NCI-H1092 (cell line): Measurements from ENCODE around the gene ATG7.

Experiments used
- DNase-seq: peaks from one replicate; lab custom pipeline; 2025; lab: John Stamatoyannopoulos, UW

ATG7 gene, protein sequence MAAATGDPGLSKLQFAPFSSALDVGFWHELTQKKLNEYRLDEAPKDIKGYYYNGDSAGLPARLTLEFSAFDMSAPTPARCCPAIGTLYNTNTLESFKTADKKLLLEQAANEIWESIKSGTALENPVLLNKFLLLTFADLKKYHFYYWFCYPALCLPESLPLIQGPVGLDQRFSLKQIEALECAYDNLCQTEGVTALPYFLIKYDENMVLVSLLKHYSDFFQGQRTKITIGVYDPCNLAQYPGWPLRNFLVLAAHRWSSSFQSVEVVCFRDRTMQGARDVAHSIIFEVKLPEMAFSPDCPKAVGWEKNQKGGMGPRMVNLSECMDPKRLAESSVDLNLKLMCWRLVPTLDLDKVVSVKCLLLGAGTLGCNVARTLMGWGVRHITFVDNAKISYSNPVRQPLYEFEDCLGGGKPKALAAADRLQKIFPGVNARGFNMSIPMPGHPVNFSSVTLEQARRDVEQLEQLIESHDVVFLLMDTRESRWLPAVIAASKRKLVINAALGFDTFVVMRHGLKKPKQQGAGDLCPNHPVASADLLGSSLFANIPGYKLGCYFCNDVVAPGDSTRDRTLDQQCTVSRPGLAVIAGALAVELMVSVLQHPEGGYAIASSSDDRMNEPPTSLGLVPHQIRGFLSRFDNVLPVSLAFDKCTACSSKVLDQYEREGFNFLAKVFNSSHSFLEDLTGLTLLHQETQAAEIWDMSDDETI

DNA sequence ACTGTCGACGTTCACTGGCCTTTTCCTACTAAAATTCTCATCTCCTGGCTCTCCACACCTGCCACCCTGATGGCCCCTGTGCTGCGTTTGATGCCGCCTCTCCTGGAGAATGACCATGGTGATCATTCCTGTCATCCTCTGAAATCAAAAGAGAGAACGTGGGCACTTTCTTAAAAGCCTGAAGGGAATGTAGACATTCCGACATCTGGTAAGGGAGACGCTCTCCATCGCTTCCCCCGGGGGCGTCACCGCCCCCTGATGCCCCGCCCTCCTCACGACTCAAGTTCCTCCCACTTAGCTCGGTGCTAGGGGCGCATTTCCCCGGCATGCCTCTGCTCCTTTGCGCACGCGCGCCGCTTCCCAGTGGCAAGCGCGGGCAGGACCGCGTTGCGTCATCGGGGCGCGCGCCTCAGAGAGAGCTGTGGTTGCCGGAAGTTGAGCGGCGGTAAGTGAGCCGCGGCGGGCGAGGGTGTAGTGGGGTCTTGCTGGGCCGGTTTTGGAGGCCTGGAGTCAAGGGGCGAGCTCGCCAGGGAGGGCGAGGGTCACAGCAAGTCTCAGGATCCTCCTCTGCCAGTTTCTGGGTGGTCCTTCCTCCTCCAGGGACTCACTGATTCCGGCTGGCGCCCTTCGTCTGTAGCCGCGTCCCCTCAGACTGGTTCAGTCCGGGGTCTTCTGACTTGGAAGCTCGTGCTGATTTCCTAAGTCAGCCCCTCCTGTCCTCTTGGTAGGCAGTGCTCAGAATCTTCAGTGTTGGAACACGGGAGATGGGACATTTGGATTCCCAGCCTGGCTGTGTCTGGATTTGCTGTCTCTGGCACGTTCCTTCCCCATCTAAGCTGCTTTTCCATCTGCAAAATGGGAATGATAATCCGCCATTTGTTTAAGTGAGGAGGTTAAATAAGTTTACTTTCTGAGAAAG is at the start of gene ATG7:
Gene ATG7, plus strand, starts transcription at position 412 of the 919 bp plus-strand sequence. CDS start 26,299 bp downstream, outside the sequence.
- peak; percentile 84 for DNase-seq

DNA sequence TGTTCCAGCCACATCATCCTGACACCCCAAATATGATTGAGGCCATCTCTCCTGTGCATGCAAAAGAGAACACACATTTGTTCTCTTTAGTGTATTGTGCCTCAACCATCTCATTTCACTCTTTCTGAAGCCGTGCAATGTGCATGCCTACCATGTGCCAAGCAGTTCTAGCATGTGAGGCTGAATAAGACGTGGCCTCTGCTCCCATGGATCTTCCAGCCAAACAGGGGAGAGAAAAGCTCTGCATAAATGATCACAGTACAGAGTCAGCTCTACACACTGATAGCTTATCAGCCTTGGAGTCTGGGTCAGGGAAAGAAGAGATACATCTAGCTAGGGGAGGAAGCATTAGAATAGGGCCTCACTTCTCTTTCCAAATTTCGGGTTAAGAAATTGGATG is 48.2 kb upstream of the ATG7 start:
- DNase-seq, result no peak

DNA sequence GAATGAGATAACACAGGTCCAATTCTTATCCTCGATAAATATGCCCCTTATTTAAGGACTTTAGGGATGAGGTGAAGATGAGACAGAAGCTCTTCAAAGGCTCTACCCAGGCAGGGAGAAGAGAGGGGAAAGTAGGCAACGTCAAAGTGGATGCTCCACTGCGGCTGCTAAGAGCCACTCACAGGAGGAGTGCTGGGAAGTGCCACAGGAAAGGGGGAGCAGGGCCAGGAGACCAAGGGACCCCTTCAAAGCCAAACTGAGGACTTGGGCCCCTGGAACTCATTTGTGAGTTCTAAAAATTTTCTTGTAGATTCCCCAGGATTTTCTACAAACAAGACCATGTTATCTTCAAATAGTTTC is 47.3 kb upstream of the ATG7 start:
- DNase-seq, result no peak

DNA sequence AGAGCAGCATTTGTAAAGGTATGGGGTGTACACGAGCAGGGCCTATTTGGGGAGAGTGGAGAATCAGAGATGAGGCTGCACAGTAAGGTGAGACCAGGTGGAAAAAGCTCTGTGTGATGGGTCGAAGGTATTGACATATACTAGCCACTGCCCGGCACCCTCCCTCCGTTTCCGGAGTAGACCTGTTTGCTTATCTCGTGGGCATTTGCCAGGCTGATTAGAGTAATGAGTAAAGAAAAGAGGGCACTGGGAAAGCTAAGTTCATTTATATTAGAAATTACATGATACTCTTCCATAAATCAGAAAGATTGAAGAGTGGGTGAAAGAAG is 46.2 kb upstream of the ATG7 start:
- no peak for DNase-seq

DNA sequence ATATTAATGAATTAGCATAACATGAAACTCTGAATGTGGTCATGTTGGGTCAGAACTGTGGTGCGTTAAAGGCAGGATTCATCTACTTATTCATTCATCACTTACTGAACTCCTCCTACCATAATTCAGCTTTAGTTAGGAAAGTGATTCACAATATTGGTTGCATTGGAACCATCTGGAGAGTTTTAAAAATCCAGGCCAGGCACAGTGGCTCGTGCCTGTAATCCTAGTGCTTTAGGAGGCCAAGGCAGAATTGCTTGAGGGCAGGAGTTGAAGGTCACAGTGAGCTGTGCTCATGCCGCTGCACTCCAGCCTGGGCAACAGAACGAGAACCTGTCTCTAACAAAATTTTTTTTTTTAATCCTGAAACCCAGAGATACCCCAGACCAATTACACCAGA is 44.2 kb upstream of the ATG7 start:
- no peak for DNase-seq

DNA sequence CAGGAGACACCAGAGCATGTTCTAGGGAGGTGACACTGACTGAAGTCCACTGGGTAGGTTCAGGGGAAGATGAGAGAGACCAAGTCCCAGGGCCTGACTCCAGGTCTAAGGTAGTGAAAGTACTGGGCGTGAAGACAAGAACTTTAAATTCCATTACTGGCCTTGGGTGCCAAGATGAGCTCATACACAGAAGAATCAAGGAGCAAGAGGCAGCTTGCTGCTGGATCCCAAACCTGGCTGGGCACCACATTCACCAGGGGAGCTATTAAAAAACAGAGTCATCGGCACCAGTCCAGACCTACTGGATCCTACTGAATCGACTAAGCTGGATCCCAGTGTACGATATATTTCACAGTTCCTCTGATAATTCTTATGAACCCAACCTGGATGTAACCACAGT is 42.1 kb upstream of the ATG7 start:
- DNase-seq, result no peak

DNA sequence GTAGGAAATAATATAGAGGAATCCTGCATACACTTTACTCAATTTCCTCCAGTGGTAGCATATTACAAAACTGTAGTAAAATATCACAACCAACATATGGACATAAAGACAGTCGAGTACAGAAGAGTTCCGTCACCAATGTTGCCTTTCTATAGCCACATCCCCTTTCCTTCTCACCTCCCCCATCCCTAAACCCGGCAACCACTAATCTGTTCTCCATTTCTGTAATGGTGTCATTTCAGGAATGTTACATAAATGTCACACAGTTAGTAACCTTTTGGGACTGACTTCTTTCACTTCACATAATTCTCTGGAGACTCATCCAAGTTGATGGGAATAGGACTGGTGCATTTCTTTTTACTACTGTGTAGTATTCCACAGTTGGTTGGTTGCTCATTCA is 41.4 kb upstream of the ATG7 start:
- no peak for DNase-seq

DNA sequence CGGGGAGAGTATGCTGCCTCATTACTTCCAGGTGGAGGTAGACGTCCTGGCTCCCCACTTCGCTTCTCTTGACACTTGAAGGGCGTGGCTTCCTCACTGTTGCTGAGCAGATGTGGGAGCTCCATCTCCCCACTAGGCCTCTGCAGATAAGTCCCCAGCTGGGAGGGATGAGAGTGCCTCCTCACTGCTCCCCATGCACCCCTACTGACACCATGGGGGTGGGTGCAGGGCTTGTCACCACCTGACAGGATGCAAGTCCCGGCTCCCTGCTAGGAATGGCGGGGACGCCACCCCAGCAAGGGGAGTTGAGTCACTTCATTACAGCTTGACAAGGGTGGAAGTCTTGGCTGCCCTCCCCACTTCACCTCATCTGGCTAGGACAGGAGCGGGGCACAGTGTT is 36.8 kb upstream of the ATG7 start:
- no peak for DNase-seq

DNA sequence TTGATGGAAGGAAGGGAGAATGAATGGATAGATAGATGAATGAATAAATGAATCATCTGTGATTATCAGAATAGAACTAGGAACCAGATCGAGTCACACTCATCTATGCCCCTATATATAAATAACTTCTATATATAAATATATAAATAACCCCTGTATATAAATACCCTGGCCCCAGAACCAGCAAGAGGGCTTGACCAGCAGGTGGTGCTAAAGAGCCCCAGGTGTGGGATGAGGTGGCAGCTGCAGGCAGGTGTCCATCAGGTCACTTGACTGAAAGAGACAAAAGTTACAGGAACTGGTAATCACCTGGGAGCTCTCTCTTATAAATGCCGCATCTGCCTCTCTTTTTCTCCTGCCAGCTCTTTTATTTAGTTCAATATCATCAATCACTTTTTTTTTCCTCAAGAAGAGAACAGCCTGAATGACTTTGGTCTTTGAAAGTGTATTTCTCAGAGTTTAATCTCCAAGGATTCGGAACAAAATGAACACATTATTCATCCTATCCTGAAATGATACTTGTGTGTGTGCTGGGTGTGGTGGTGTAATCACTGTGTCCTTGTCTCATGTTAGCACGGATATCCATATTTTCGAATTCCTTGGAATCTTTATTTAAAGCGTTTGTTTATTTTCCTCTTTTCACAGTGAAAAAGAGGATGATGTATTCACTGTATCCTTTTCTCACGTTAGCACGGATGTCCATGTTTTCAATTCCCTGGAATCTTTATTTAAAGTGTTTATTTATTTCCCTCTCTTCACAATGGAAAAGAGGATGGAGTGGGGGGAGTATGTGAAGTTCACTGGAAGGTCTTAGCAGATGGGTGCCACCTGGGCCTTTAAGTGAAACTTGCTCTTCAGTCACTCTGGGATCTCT is 35.4 kb upstream of the ATG7 start:
- peak; percentile 36 for DNase-seq

DNA sequence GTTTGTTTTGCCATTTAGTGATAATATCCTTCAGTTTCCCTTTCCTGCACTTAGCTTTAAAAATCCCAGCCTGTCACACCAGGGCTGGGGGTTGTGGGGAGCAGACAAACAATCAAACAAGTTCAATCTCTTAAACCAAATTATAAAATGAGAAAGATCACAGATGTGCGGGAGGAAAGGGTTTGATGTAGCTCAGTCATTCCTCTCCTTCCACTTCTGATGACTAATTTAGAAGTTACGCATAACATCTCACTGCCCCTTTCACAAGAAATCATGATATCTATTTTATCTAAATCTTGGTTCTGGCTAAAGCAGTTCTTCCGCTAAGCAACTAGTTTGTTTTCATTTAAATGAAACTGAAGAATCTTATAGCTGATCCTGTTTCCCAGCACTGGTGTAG is 34.1 kb upstream of the ATG7 start:
- no peak for DNase-seq

DNA sequence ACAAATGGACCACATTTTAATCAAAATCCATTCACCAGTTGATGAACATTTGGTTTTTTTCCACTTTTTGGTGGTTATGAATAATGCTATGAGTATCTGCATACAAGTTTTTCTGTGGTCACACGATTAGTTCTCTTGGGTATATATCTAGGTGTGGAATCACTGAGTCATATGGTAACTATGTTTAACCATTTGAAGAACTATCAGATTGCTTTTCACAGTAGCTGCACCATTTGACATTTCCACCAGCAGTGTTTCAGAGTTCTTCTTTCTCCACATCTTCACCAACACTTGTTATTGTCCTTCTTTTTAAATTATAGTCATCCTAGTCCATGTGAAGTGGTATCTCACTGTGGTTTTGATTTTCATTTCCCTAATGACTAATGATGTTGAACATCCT is 33.3 kb upstream of the ATG7 start:
- DNase-seq, result no peak

DNA sequence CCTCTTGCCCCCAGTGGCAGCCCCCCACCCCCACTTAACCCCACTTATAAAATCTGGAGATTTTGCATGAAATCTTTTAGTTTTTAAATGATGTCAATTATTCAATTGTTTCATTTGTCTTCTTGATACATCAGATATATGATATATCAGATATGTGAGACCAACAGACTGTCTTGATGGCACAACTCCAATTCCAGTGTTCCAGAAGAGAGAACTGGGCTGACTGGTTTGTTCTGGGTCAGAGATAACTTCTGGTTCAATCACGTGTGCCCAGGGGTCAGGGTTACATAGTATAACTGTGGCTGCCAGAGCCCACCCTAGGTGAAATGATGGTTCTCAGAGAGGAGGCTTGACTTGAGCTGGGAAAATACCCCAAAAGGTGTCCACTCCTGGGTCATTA is 32.4 kb upstream of the ATG7 start:
- no peak for DNase-seq

DNA sequence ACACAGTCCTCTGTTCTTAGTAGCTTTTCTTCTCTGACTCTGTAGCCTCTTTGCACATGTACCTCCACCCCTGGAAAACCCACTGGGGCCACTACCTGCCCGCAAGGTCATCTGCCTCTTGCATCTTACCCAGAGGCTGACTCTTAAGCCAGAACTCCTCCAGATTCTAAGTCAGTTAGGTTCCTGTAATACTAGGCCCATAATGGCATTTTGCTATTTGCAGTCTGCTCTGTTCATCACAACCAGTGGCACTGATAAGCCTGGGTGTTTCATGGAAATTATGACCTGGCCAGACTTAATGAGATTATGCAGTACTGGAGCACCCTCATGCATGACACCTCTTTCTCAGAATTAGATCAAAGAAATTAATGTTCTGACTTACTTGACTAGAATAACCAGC is 31.7 kb upstream of the ATG7 start:
- no peak for DNase-seq

DNA sequence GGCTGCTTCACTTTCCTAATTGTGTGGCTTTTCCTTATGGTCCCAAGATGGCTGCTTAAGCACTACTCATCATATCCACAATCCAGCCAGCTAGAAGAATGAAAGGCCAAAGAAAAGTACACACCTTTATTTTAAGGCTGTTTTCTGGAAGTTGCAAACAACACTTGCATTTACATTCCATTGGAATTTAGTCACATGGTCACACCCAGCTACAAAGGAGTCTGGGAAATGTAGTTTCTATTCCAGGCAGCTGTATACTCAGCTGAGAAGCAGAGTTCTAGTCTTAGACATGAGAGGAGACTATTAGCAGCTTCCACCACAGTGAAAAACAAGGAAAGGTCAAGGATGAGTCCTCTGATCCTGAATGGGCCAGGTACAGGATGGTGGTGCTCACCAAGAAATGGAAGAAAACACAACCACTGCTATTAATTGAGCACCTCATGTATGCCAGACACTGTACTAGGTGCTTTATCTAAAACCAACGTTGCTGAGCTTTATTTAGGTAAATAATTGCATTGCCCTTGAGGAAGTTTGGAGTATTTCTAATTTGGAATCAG is 28.0 kb upstream of the ATG7 start:
- no peak for DNase-seq

DNA sequence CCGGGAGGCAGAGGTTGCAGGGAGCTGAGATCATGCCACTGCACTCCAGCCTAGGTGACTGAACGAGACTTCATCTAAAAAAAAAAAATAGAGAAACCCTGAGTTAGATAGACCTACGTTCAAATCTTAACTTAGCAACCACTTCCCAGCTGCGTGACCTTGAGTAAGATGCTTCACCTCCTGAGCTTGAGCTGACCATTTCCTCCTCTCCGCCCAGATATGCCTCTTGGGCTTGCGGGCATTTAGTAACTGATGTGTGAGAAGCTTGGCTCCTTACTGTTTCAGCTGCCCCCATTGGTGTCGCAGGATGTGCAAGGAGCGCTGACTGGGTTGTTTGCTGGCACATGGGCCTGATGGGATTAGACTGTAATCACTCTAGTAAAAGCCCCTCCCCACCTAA is 26.9 kb upstream of the ATG7 start:
- no peak for DNase-seq

DNA sequence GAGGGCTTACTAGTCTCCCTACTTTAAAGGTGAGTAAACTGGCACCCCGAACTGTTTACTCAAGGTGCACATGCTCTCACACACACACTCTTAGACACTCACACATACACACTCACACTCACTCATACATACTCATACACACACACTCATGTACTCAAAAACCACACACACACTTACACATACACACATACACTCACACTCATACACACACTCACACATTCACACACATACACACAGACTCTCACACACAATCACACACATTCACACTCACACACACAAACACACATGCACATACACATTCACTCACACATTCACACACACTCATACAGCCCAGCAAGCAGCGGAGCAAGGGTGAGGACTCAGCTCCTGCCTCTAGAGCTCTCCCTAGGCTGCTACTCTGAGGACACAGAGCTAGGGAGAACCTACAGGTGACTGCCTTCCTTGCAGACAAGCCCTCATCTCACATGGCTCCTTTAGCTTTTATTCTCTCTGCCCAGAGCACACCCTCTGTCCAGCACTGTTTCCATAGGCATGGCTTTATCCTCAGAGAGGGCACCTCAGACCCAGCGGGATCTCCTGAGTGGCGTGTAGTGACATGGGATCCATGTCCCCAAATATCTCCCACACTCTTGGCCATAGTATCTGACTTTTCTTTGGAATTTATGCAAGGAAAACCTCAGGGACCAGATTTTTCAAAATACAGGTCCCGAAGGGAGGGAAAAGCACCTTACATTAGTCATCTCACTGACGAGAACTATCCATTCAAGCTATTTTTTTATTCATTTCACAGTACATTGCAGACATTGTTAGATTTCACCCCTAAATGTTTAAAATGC is 26.2 kb upstream of the ATG7 start:
- no peak for DNase-seq

DNA sequence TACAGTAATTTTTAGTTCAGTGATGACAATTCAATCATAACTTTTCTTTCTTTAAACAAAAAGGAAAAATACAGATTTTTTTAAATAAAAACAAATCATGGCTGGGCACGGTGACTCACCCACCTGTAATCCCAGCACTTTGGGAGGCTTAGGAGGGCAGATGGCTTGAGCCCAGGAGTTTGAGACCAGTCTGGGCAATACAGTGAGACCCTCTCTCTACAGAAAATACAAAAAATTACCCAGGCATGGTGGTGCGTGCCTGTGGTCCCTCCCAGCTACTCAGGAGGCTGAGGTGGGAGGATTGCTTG is 25.6 kb upstream of the ATG7 start:
- DNase-seq, result no peak

DNA sequence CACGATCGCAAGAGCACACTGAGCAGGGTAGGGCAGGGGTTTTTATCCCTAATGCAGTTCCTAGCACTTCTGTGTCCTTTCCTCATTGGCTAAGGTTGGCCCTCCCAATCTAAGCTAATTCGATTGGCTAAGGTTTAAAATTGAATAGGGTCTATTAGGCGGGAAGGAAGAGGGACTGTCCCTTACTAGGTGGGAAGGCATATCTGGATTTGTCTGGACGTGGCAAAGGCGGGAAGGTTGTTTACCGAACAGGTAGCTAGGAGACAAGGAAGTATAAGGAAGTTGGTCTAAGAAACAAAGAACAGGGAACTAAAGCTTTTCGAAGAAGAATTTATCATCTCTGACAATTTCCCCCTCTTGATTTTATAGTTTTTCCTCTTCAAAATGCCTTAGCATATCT is 24.8 kb upstream of the ATG7 start:
- no peak for DNase-seq

DNA sequence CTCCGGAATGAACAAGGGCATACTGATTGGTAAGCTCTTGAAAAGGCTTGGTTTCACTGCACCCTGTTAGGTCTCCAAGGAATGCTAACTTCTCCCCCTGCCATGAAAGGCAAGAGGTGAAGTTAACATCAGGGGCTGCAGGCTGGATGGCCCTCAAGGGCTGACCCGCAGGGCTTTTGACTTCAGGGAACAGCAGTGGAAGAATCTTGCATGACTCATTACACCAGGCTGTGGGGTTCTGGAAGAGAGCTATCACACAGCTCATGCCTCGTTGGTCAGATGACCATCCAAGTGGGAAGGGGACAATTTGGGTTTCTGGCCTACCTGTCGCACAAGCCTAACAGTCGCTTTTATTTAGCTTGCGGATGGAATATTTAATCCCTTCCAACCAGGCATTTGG is 23.6 kb upstream of the ATG7 start:
- DNase-seq, result no peak

DNA sequence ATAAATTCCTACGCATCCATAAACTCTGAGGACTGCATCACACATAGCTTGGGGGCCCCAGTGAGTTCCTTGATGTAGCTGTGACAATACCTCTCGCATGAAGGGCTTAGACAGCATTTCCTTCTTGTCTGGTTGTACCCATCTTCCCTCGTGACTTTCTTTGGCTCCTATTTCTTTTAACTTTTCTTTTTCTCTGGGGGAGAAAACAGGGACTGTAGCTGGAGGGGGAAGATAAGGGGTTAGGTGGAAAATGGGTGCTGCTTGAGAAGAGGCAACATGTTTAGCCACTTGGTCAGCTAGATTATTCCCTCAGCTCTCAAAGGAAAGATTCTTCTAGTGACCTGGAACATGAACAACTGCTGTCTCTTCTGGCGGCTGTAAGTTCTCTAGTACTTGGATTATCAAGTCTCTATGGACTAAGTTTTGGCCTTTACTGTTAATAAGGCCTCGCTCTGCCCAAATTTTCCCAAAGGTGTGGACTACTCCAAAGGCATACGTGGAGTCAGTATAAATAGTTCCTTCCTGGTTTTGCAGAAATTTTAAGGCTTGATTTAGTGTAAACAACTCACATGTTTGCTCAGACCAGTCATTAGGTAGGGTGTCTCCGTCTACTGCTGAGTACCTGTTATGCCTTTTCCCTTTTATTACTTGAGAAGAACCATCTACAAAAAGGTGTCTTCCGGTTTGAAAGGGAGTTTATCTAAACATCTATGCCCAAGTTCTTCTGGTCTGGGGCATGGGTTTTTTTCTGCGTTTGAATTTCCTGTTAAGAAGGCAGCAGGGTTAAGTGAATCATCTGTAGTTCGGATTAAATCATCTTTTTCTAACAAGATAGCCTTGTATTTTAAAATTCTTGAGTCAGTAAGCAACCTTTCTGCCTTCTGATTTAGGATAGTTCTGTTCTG is 21.0 kb upstream of the ATG7 start:
- DNase-seq, result no peak
